ENCODE measurements around the gene KLHL42. TPM values are rescaled to one million over a fixed set of nuclear protein-coding genes. Genes with fewer than 3 reads are reported as not detected.

KLHL42 gene
- total RNA-seq, 1 donor from 2014 or later, result 65.3 TPM

GRCh38 chr12:27772328-27773049, 7.5 kb upstream of the KLHL42 start:
- Mint-ChIP-seq H3K27me3 (ENCODE audit: unreplicated experiment) (no peaks in the 10 kb centered on the region), H3K4me1 (ENCODE audit: low read depth, unreplicated experiment) (no peaks in the 10 kb centered on the region), H3K9me3 (ENCODE audit: unreplicated experiment) (no peaks in the 10 kb centered on the region), H3K36me3 (ENCODE audit: unreplicated experiment) (no peaks in the 10 kb centered on the region), H3K4me3 (ENCODE audit: unreplicated experiment) (no peak overlapping the region), H3K27ac (ENCODE audit: unreplicated experiment) (no peak overlapping the region)
- DNase-seq, result no peak
- TF ChIP-seq CTCF (IDR thresholded peaks at IDR 0.05; ENCODE audit: partially characterized antibody, unreplicated experiment), result no peak

DNA sequence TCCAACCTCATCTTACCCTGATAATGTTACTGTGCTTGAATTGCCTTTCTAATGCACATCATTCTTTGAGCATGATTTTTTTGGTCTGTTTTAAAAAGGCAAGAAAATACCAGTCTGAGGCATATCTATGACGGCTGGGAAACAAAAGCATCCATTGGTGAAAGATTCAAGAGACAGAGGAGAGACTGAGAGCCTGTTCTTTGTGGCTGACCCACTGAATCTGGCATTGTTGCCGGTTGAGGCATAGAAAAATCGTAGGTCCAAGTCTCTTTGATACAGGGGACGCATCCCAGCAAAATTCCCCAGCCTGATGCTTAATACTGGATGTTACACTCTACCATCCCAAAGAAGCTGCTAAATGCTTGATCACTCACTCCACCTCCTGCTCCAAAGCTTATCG, 2.9 kb upstream of the KLHL42 start:
- Mint-ChIP-seq H3K9me3 (ENCODE audit: unreplicated experiment) (peaks cover 13% of the 10 kb centered on the region), H3K27ac (ENCODE audit: unreplicated experiment) (no peak overlapping the region), H3K4me1 (ENCODE audit: low read depth, unreplicated experiment) (peaks cover 9% of the 10 kb centered on the region), H3K4me3 (ENCODE audit: unreplicated experiment) (no peak overlapping the region), H3K27me3 (ENCODE audit: unreplicated experiment) (peaks cover 10% of the 10 kb centered on the region), H3K36me3 (ENCODE audit: unreplicated experiment) (no peaks in the 10 kb centered on the region)
- DNase-seq, result no peak
- no peak for TF ChIP-seq CTCF (IDR thresholded peaks at IDR 0.05; ENCODE audit: partially characterized antibody, unreplicated experiment)

- H3K27me3 Mint-ChIP-seq (ENCODE audit: unreplicated experiment), result peaks cover 12% of the 10 kb centered on the region
- DNase-seq, result no peak
- H3K36me3 Mint-ChIP-seq (ENCODE audit: unreplicated experiment), result no peaks in the 10 kb centered on the region
- H3K4me3 Mint-ChIP-seq (ENCODE audit: unreplicated experiment), result peak overlapping the region; percentile 36
- H3K9me3 Mint-ChIP-seq (ENCODE audit: unreplicated experiment), result peaks cover 13% of the 10 kb centered on the region
- no peak overlapping the region for H3K27ac Mint-ChIP-seq (ENCODE audit: unreplicated experiment)
- H3K4me1 Mint-ChIP-seq (ENCODE audit: low read depth, unreplicated experiment), result peaks cover 14% of the 10 kb centered on the region
- no peak for TF ChIP-seq CTCF (IDR thresholded peaks at IDR 0.05; ENCODE audit: partially characterized antibody, unreplicated experiment)
Measured at GRCh38 chr12:27778206-27778605, 1.8 kb upstream of the KLHL42 start.

DNA sequence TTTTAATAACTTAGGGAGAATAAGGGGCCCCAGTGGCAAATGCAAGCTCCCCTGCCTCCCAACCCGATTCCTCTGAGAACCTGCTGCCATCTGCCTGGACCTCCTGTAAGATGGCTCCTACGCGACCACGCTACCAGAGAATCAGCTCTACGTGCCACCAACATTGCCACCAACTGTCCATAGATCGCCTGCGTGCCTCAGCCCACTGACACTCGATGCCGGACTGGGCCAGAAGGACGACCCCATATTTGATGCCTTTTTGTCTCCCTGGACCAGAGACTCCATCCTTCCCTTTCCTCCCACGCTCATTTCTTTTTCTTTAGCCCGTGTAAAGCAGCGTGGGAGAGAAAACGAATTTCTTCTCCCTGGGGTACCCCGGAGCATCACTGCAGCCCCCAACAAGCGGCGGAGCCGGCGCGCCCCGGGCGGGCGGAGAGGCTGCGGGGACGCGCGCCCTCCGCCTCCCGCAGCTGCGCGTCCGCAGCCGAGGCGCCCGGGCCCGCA, 565 bp upstream of the KLHL42 start:
- Mint-ChIP-seq H3K4me3 (ENCODE audit: unreplicated experiment) (peak overlapping the region; percentile 92), H3K27ac (ENCODE audit: unreplicated experiment) (peak overlapping the region; percentile 98), H3K27me3 (ENCODE audit: unreplicated experiment) (peaks cover 12% of the 10 kb centered on the region), H3K36me3 (ENCODE audit: unreplicated experiment) (no peaks in the 10 kb centered on the region), H3K9me3 (ENCODE audit: unreplicated experiment) (peaks cover 13% of the 10 kb centered on the region), H3K4me1 (ENCODE audit: low read depth, unreplicated experiment) (peaks cover 14% of the 10 kb centered on the region)
- peak; percentile 47 for DNase-seq
- TF ChIP-seq CTCF (IDR thresholded peaks at IDR 0.05; ENCODE audit: partially characterized antibody, unreplicated experiment), result no peak

All from glutamatergic neuron (in vitro differentiated cells).